K562 (cell line): Measurements from ENCODE around the gene ARHGAP23. TPM values are rescaled to one million over a fixed set of nuclear protein-coding genes. Genes with fewer than 3 reads are reported as not detected.

Source experiments
- ZBTB40 ChIP-seq, 2 experiments: fragments of 450-650 bp in 1 of 2; sonication (generic) in 1 of 2; formaldehyde crosslinking in 1 of 2; IDR thresholded peaks; 2 replicates each; pipeline versions ENCODE4 v1.7.1 to v1.9.0; 2016 to 2022; ENCODE audit warnings: inconsistent platforms in 1 of 2, mild to moderate bottlenecking in 1 of 2, missing genetic modification reagents in 1 of 2
- polyA plus RNA-seq, 8 experiments: library from polyadenylated mRNA; depleted of rRNA in 4 of 8; stranded (reverse) in 5 of 8; unstranded in 3 of 8; fragments of >200 nt; fragmentation: Nextera tagmentation in 2 of 8; fragmentation: Illumina TruSeq in 1 of 8; extraction: Ambion mirVana in 2 of 8; extraction: Trizol in 1 of 8; gene quantifications; 2 replicates each; pipeline versions ENCODE4 v1.2.1 to v1.2.3, GENCODE V29; 2011 to 2014; ENCODE audit warnings: inconsistent platforms in 1 of 8, missing spikeins in 1 of 8
- total RNA-seq, 7 experiments: library from RNA; depleted of rRNA in 6 of 7; stranded (reverse); fragments of >200 nt in 6 of 7; fragmentation: Illumina TruSeq in 2 of 7; extraction: Trizol in 2 of 7; gene quantifications; 2 replicates each; pipeline versions ENCODE4 v1.2.1 to v1.2.3, GENCODE V29; 2011 to 2021; ENCODE audit warnings: low replicate concordance in 1 of 7

ARHGAP23 gene
- total and polyA plus RNA-seq, 9 of the 15 experiments (the other 6 are each of a cell fraction or from before 2014, with no cell fraction given) = 0.01 to 2.7 (median 0.70) TPM

DNA sequence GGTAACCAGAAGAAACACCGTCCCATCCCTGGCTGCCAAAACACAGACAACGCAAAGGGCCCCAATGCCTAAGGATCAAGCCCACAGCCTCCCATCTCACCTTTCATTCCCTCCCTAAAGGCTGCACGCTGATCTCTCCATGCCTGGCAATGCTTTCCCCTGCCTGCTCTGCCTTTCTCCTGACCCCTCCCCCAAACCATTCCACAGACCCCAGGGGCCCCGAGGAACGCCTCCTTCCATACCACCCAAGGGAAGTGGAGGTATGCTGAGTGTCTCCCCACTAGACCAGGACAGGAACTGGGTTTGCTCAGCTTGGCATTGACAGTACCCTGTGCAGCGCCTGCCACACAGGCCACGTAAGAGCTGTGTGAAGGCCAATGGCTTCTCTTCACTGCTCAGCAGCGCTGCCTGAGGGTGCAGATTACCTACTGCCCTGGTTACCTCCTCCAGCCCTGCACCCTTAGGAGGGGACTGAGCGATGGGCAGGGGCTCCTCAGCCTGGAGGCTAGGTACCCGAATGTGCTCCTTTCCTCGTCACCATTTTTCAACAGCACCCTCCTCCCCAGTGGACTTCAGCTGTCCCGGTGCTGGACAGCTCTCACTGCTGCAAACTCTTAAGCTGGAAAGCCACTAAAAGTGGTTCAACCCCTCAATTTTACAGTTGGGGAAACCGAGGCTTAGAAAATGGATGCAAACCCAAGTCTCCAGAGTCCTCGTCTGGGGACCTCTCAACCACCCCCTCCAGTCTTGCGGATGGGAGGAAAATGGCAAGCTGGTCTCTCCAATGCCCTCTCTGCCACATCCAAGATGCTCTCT is 132.4 kb downstream of the ARHGAP23 start (continued):
- no peak for TF ChIP-seq ZBTB40 (IDR thresholded peaks at IDR 0.05)
- no peak for TF ChIP-seq ZBTB40 (CRISPR knock-in tag; IDR thresholded peaks at IDR 0.05)
